Thyroid gland (tissue), 4 donors: ENCODE data around the gene CEP131.

ENCODE experiments used
- CTCF ChIP-seq, 6 experiments: fragments of 200-600 bp in 3 of 6; fragments of 450-650 bp in 3 of 6; sonication (generic) in 3 of 6; IDR thresholded peaks; one replicate each; pipeline ENCODE4 v1.5.1; 2016 to 2019; ENCODE audit warnings: antibody characterized with exemption in 6 of 6, mild to moderate bottlenecking in 2 of 6, inconsistent platforms in 1 of 6, moderate library complexity in 1 of 6
- POLR2A ChIP-seq, 2 donors: fragments of 450-650 bp; IDR thresholded peaks; one replicate each; pipeline ENCODE4 v1.6.1; 2017; ENCODE audit warnings: antibody characterized with exemption in 2 of 2, mild to moderate bottlenecking in 2 of 2, moderate library complexity in 1 of 2

DNA sequence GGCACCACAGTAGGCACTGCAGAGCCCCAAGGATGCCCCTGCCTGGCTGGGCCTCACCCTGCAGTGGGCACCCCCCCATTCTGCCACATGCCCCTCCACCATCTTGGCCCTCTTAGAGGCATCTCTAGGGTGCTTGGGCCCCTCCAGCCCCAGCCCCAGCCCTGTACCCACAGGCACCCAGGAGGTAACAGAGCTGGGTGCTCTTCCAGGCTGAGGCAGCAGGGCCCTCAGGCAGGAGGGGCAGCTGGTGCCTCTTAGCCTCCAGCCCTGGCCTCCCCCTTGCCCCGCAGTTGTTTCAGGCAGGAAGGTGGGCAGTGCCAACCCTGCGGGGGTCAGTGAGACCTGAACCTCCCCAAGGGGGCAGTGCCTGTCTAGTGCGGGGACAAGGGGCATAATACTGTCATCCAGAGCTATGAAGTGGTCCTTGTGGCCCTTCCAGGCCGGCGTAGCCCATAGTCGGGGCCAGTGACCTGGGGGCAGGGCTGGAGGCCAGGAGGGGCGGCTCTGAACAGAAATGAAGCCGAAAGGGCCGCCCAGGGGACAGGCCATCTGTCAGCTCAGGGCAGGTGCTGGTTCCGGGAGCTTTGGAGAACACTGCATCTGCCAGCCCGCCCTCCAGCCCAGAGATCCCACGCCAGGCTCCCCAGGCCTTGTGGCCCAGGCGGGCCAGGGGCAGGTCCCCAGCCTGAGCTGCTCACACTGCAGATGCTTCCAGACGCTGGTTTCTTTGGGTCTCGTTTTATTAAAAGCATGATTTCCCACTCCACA, 51.9 kb downstream of the CEP131 start:
- no peak for TF ChIP-seq CTCF (IDR thresholded peaks at IDR 0.05)
- no peak for TF ChIP-seq POLR2A (IDR thresholded peaks at IDR 0.05)
